ENCODE results near the gene RNF213. TPM values are rescaled to one million over a fixed set of nuclear protein-coding genes. Genes with fewer than 3 reads are reported as not detected.

The RNF213 gene
- total RNA-seq, 1 experiment from 2014 or later, result 70.5 TPM

DNA sequence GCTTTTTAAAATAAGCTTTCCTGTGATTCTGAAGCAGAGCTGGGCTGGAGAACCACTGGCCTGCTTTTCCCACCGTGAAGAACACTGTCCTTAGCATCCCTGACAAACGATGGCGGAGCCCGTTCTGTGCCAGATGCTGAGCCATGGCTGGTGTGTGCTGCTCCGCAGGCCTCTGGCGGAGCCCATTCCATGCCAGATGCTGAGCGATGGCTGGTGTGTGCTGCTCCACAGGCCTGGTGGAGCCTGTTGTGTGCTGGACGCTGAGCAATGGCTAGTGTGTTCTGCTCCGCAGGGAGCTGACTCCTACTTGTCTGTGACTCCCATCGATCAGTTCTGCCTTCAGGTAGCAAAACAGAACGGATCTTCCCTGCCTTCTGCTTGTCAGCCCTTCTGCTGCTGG lies 158.6 kb downstream of the RNF213 start (continued):
- TF ChIP-seq AFF4 (CRISPR knock-in tag; IDR thresholded peaks at IDR 0.05; ENCODE audit: borderline replicate concordance) (no peak), NFATC4 (CRISPR knock-in tag; IDR thresholded peaks at IDR 0.05) (no peak)

GRCh38 chr17:80421381-80422090 lies 160.9 kb downstream of the RNF213 start:
- TF ChIP-seq, protein P1, sequence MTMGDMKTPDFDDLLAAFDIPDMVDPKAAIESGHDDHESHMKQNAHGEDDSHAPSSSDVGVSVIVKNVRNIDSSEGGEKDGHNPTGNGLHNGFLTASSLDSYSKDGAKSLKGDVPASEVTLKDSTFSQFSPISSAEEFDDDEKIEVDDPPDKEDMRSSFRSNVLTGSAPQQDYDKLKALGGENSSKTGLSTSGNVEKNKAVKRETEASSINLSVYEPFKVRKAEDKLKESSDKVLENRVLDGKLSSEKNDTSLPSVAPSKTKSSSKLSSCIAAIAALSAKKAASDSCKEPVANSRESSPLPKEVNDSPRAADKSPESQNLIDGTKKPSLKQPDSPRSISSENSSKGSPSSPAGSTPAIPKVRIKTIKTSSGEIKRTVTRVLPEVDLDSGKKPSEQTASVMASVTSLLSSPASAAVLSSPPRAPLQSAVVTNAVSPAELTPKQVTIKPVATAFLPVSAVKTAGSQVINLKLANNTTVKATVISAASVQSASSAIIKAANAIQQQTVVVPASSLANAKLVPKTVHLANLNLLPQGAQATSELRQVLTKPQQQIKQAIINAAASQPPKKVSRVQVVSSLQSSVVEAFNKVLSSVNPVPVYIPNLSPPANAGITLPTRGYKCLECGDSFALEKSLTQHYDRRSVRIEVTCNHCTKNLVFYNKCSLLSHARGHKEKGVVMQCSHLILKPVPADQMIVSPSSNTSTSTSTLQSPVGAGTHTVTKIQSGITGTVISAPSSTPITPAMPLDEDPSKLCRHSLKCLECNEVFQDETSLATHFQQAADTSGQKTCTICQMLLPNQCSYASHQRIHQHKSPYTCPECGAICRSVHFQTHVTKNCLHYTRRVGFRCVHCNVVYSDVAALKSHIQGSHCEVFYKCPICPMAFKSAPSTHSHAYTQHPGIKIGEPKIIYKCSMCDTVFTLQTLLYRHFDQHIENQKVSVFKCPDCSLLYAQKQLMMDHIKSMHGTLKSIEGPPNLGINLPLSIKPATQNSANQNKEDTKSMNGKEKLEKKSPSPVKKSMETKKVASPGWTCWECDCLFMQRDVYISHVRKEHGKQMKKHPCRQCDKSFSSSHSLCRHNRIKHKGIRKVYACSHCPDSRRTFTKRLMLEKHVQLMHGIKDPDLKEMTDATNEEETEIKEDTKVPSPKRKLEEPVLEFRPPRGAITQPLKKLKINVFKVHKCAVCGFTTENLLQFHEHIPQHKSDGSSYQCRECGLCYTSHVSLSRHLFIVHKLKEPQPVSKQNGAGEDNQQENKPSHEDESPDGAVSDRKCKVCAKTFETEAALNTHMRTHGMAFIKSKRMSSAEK (CRISPR knock-in tag; IDR thresholded peaks at IDR 0.05; ENCODE audit: borderline replicate concordance), result no peak
- TF ChIP-seq, protein P2, sequence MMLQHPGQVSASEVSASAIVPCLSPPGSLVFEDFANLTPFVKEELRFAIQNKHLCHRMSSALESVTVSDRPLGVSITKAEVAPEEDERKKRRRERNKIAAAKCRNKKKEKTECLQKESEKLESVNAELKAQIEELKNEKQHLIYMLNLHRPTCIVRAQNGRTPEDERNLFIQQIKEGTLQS (CRISPR knock-in tag; conservative IDR thresholded peaks at IDR 0.05), result no peak
- no peak for TF ChIP-seq TEAD1 (CRISPR knock-in tag; IDR thresholded peaks at IDR 0.05)
- TF ChIP-seq CREB1 (CRISPR knock-in tag; IDR thresholded peaks at IDR 0.05), result no peak
- TF ChIP-seq, protein P3, sequence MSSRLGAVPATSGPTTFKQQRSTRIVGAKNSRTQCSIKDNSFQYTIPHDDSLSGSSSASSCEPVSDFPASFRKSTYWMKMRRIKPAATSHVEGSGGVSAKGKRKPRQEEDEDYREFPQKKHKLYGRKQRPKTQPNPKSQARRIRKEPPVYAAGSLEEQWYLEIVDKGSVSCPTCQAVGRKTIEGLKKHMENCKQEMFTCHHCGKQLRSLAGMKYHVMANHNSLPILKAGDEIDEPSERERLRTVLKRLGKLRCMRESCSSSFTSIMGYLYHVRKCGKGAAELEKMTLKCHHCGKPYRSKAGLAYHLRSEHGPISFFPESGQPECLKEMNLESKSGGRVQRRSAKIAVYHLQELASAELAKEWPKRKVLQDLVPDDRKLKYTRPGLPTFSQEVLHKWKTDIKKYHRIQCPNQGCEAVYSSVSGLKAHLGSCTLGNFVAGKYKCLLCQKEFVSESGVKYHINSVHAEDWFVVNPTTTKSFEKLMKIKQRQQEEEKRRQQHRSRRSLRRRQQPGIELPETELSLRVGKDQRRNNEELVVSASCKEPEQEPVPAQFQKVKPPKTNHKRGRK (CRISPR knock-in tag; IDR thresholded peaks at IDR 0.05; ENCODE audit: borderline replicate concordance), result no peak
- TF ChIP-seq SP1 (CRISPR knock-in tag; conservative IDR thresholded peaks at IDR 0.05), result no peak
- H3K36me3 Mint-ChIP-seq, result peaks cover 6% of the 10 kb centered on the region; the same call in 1 of the 2 replicates
- ChIA-PET POLR2A (no interaction called here), CTCF (no interaction called here)
- H3K9me3 Mint-ChIP-seq, result no peaks in the 10 kb centered on the region
- no peaks in the 10 kb centered on the region for H3K27me3 Mint-ChIP-seq (ENCODE audit: low read depth)
- ATAC-seq (no peak), DNase-seq (ENCODE audit: low spot score) (no peak)
- no peak overlapping the region for H3K27ac Mint-ChIP-seq
- no peak overlapping the region for H3K4me3 Mint-ChIP-seq
- H3K4me1 Mint-ChIP-seq, result no peaks in the 10 kb centered on the region

- H3K4me3 Mint-ChIP-seq, result no peak overlapping the region
- H3K4me1 Mint-ChIP-seq, result 0 out of 2 replicates have a peak, but pooled peaks cover 3% of the 10 kb centered on the region
- ATAC-seq (no peak), DNase-seq (ENCODE audit: low spot score) (no peak)
- no peak overlapping the region for H3K27ac Mint-ChIP-seq
- TF ChIP-seq NR2C2 (CRISPR knock-in tag; IDR thresholded peaks at IDR 0.05) (no peak), NFE2L1 (CRISPR knock-in tag; IDR thresholded peaks at IDR 0.05) (no peak), NFYB (CRISPR knock-in tag; conservative IDR thresholded peaks at IDR 0.05; ENCODE audit: low read depth) (no peak), ZMAT4 (CRISPR knock-in tag; IDR thresholded peaks at IDR 0.05) (no peak), HMGA2 (CRISPR knock-in tag; IDR thresholded peaks at IDR 0.05) (no peak), ZNF263 (CRISPR knock-in tag; IDR thresholded peaks at IDR 0.05; ENCODE audit: low read depth) (no peak), SOX15 (CRISPR knock-in tag; IDR thresholded peaks at IDR 0.05) (no peak), GABPB1 (CRISPR knock-in tag; IDR thresholded peaks at IDR 0.05) (no peak), ZNF138 (CRISPR knock-in tag; conservative IDR thresholded peaks at IDR 0.05) (no peak), SMAD4 (CRISPR knock-in tag; IDR thresholded peaks at IDR 0.05) (no peak), USF1 (CRISPR knock-in tag; IDR thresholded peaks at IDR 0.05) (no peak)
- TF ChIP-seq, protein P3 (CRISPR knock-in tag; IDR thresholded peaks at IDR 0.05; ENCODE audit: borderline replicate concordance), result no peak
- no peaks in the 10 kb centered on the region for H3K9me3 Mint-ChIP-seq
- peaks cover 6% of the 10 kb centered on the region; the same call in 1 of the 2 replicates for H3K36me3 Mint-ChIP-seq
- no peaks in the 10 kb centered on the region; the same call in 1 of the 2 replicates for H3K27me3 Mint-ChIP-seq (ENCODE audit: low read depth)
- POLR2A ChIA-PET, result no interaction called here
- CTCF ChIA-PET, result no interaction called here
These were observed 161.6 kb downstream of the RNF213 start for GRCh38 chr17:80422276-80422675.

Measured in WTC11 (cell line).